ENCODE results near the gene CST8. TPM values are rescaled to one million over a fixed set of nuclear protein-coding genes. Genes with fewer than 3 reads are reported as not detected.

Gene CST8
- total RNA-seq, 1 experiment from 2014 or later: not detected

GRCh38 chr20:23509247-23509913 is 18.5 kb downstream of the CST8 start:
- no peaks in the 10 kb centered on the region for H3K4me1 ChIP-seq (ENCODE audit: control insufficient read depth, insufficient read depth, low read length)
- no peaks in the 10 kb centered on the region for H3K9me3 ChIP-seq (ENCODE audit: control insufficient read depth, insufficient read depth, low read depth, low read length)
- no peaks in the 10 kb centered on the region; the same call in none of the 2 replicates for H3K27me3 ChIP-seq (ENCODE audit: control insufficient read depth, insufficient read depth, low read length)
- no peak overlapping the region for H3K27ac ChIP-seq (ENCODE audit: low read length)
- ATAC-seq: no peak
- intact Hi-C loops (cut with micrococcal nuclease; ENCODE audit: unreplicated experiment) (no loop called here), in situ Hi-C loops (cut with HindIII; ENCODE audit: low pct_unique_long_range_greater_than_20kb, low sequenced_read_pairs) (no loop called here)
- no TSS peak for BruUV-seq (replicated peaks)
- no peak for TF ChIP-seq TCF7L2 (IDR thresholded peaks at IDR 0.05; ENCODE audit: low read depth, low read length)
- no peak for TF ChIP-seq SIN3A (IDR thresholded peaks at IDR 0.05; ENCODE audit: borderline replicate concordance, insufficient read depth, low read depth, low read length)
- no peak for TF ChIP-seq POLR2AphosphoS5 (IDR thresholded peaks at IDR 0.05; ENCODE audit: low read depth, low read length)
- TF ChIP-seq REST (IDR thresholded peaks at IDR 0.05; ENCODE audit: insufficient read depth in 1 of 2, low read depth in 2 of 2, low read length in 1 of 2): no peak
- no peak for TF ChIP-seq CTCF (IDR thresholded peaks at IDR 0.05)
- H3K36me3 ChIP-seq (ENCODE audit: control insufficient read depth, insufficient read depth, low read length): no peaks in the 10 kb centered on the region
- H3K4me3 ChIP-seq (ENCODE audit: low read depth in 2 of 2, low read length in 2 of 2): no peak overlapping the region
- DNase-seq (ENCODE audit: low read depth, low spot score): no peak
- ChIA-PET POLR2A (no interaction called here), CTCF (no interaction called here)

- ATAC-seq: no peak
- POLR2A ChIA-PET: no interaction called here
Measured at GRCh38 chr20:23510000-23510590, 19.2 kb downstream of the CST8 start.

More at GRCh38 chr20:23510000-23510590, 19.2 kb downstream of the CST8 start:
- CTCF ChIA-PET: no interaction called here
- Histone ChIP-seq H3K9me3 (ENCODE audit: control insufficient read depth, insufficient read depth, low read depth, low read length) (no peaks in the 10 kb centered on the region), H3K4me3 (ENCODE audit: low read depth in 2 of 2, low read length in 2 of 2) (no peak overlapping the region), H3K36me3 (ENCODE audit: control insufficient read depth, insufficient read depth, low read length) (no peaks in the 10 kb centered on the region), H3K4me1 (ENCODE audit: control insufficient read depth, insufficient read depth, low read length) (no peaks in the 10 kb centered on the region), H3K27ac (ENCODE audit: low read length) (no peak overlapping the region), H3K27me3 (ENCODE audit: control insufficient read depth, insufficient read depth, low read length) (no peaks in the 10 kb centered on the region; the same call in none of the 2 replicates)
- TF ChIP-seq REST (IDR thresholded peaks at IDR 0.05; ENCODE audit: insufficient read depth in 1 of 2, low read depth in 2 of 2, low read length in 1 of 2): no peak
- no peak for TF ChIP-seq CTCF (IDR thresholded peaks at IDR 0.05)
- no peak for TF ChIP-seq POLR2AphosphoS5 (IDR thresholded peaks at IDR 0.05; ENCODE audit: low read depth, low read length)
- TF ChIP-seq TCF7L2 (IDR thresholded peaks at IDR 0.05; ENCODE audit: low read depth, low read length): no peak
- TF ChIP-seq SIN3A (IDR thresholded peaks at IDR 0.05; ENCODE audit: borderline replicate concordance, insufficient read depth, low read depth, low read length): no peak
- intact Hi-C loops (cut with micrococcal nuclease; ENCODE audit: unreplicated experiment) (no loop called here), in situ Hi-C loops (cut with HindIII; ENCODE audit: low pct_unique_long_range_greater_than_20kb, low sequenced_read_pairs) (no loop called here)
- no TSS peak for BruUV-seq (replicated peaks)
- no peak for DNase-seq (ENCODE audit: low read depth, low spot score)

Measured in Panc1 (cell line).